Lower leg skin (tissue), 4 donors: ENCODE data around the gene CFAP74. TPM values are rescaled to one million over a fixed set of nuclear protein-coding genes. Genes with fewer than 3 reads are reported as not detected.

Source experiments
- DNase-seq, 2 donors: peaks; one replicate each; pipeline ENCODE4 v3.0.0-alpha.2; 2019; ENCODE audit warnings: low spot score in 2 of 2
- H3K4me3 ChIP-seq: fragments of 200-600 bp; sonication (generic); 2 replicates; pipeline ENCODE4 v1.5.1; 2017; ENCODE audit warnings: mild to moderate bottlenecking, low read depth; ENCODE audit not compliant: poor library complexity, severe bottlenecking
- POLR2A ChIP-seq, 2 donors: fragments of 450-650 bp; IDR thresholded peaks; one replicate each; pipeline ENCODE4 v1.6.1; 2016 to 2017; ENCODE audit warnings: antibody characterized with exemption in 2 of 2, mild to moderate bottlenecking in 1 of 2, moderate library complexity in 1 of 2
- WGBS, 2 donors: methylation state at CpG; one replicate each; pipeline ENCODE4 v1.1.5; 2018; 5-methylcytosine and 5-hydroxymethylcytosine counted together
- intact Hi-C: fragments of 100-400 bp; cut with DNase I; formaldehyde crosslinking; loops from one replicate; pipeline ENCODE4 v1.15.0; 2023; ENCODE audit warnings: low total_unique reads
- total RNA-seq, 4 donors: library from RNA; depleted of rRNA; stranded (reverse); fragments of >200 nt; gene quantifications; one replicate each; pipeline ENCODE4 v1.1.0, GENCODE V29; 2016
- TF ChIP-seq, protein P1 (sequence below), 3 donors: fragments of 450-650 bp; IDR thresholded peaks; one replicate each; pipeline ENCODE4 v1.5.1; 2016; ENCODE audit warnings: antibody characterized with exemption in 3 of 3, mild to moderate bottlenecking in 3 of 3, moderate library complexity in 2 of 3

The CFAP74 gene
- total RNA-seq, 4 donors from 2014 or later = 0.10 TPM; not detected in 3

GRCh38 chr1:2041887-2042286 lies 38.3 kb upstream of the CFAP74 start:
- 64 to 78% methylated on average over 4 of the region's 4 CpGs for WGBS, 2 donors
- intact Hi-C loops = no loop called here
- TF ChIP-seq, protein P1, sequence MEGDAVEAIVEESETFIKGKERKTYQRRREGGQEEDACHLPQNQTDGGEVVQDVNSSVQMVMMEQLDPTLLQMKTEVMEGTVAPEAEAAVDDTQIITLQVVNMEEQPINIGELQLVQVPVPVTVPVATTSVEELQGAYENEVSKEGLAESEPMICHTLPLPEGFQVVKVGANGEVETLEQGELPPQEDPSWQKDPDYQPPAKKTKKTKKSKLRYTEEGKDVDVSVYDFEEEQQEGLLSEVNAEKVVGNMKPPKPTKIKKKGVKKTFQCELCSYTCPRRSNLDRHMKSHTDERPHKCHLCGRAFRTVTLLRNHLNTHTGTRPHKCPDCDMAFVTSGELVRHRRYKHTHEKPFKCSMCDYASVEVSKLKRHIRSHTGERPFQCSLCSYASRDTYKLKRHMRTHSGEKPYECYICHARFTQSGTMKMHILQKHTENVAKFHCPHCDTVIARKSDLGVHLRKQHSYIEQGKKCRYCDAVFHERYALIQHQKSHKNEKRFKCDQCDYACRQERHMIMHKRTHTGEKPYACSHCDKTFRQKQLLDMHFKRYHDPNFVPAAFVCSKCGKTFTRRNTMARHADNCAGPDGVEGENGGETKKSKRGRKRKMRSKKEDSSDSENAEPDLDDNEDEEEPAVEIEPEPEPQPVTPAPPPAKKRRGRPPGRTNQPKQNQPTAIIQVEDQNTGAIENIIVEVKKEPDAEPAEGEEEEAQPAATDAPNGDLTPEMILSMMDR (IDR thresholded peaks at IDR 0.05) = no peak
- no peak for TF ChIP-seq POLR2A (IDR thresholded peaks at IDR 0.05)

DNA sequence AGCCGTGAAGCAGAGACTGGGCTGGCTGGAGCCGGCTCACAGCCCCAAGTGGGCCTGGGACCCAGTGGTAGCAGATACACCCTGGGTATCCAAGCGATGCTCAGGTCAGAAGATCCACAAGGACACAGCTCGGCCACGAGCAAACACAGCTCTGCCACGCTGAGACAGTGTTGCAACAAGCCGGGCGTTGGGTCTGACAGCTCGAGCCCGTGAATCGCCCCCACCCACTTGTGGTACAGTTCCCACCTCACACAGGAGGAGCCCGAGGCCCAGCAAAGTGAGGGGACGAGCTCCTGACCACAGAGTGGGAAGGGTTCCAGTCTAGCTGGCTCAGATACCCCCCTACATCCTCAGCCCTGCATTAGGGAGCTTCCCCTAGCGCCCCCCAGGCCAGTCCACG lies 37.7 kb upstream of the CFAP74 start:
- H3K4me3 ChIP-seq = no peak overlapping the region
- WGBS, 2 donors = 74 to 84% methylated on average over 14 to 15 of the region's 15 CpGs
- TF ChIP-seq, protein P1 (IDR thresholded peaks at IDR 0.05) = no peak
- no peak for TF ChIP-seq POLR2A (IDR thresholded peaks at IDR 0.05)
- intact Hi-C loops = no loop called here
- no peak for DNase-seq

More at GRCh38 chr1:2041887-2042286, 38.3 kb upstream of the CFAP74 start:
- H3K4me3 ChIP-seq = no peak overlapping the region
- no peak for DNase-seq

- H3K4me3 ChIP-seq = no peak overlapping the region
- TF ChIP-seq, protein P1 (IDR thresholded peaks at IDR 0.05) = no peak
- TF ChIP-seq POLR2A (IDR thresholded peaks at IDR 0.05) = no peak
- intact Hi-C loops = no loop called here
- DNase-seq = no peak
- WGBS, 2 donors = 85 to 86% methylated on average over 8 of the region's 8 CpGs
Observed at GRCh38 chr1:2039251-2039650, 35.7 kb upstream of the CFAP74 start.

DNA sequence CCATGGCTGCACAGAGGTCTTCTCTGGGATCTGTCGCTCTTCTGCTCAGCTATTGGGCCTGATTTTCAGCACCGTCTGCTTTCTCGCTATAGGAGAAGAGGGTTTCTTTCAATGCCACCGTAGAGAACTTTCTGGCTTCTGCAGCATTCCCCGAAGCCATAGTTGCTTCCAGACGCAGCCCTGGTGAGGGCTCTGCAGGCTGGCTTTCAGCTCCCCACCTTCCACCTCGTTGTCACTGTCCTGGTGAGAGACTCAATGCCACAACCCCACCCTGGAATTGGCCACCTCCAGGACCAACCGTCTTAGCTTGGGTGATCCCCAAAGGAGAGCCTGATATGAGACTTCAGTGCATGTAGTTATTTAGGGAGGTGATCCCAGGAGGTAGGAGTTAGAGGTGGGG lies 34.6 kb upstream of the CFAP74 start:
- H3K4me3 ChIP-seq = no peak overlapping the region
- intact Hi-C loops = no loop called here
- 89 to 90% methylated on average over 8 of the region's 8 CpGs for WGBS, 2 donors
- TF ChIP-seq POLR2A (IDR thresholded peaks at IDR 0.05) = no peak
- TF ChIP-seq, protein P1 (IDR thresholded peaks at IDR 0.05) = no peak
- no peak for DNase-seq

DNA sequence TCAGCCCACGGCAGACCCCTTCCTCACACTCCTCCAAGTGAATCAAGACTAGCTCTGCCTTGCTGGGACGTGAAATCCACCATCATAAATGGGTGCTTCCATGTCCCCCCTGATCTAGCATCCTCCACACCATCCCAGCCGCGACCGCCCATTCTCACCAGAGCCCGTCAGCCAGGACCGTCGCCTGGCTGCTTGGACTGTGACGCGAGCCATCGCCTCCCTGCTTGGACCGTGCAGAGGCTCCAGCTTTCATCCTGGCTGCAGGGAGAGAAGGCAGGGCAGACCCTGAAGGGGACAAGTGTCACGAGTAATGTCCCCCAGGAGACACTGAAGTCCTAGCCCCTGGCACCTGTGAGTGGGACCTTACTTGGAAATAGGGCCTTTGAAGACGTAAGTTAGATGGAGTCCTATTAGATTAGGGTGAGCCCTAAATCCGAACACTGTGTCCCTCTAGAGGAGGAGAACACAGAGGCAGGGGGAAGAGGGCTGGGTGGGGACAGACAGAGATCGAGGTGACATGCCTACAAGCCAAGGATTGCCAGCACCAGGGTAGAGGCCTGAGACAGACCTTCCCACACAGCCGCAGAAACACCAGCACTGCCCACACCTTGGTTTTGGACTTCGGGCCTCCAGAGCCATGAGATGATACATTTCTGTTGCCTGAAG lies 33.9 kb upstream of the CFAP74 start:
- H3K4me3 ChIP-seq = no peak overlapping the region
- 84% methylated on average over 18 of the region's 18 CpGs for WGBS, 2 donors
- intact Hi-C loops = no loop called here
- TF ChIP-seq POLR2A (IDR thresholded peaks at IDR 0.05) = no peak
- TF ChIP-seq, protein P1 (IDR thresholded peaks at IDR 0.05) = no peak
- DNase-seq = no peak

- DNase-seq = no peak
- intact Hi-C loops = no loop called here
- no peak overlapping the region for H3K4me3 ChIP-seq
- TF ChIP-seq, protein P1 (IDR thresholded peaks at IDR 0.05) = no peak
- no peak for TF ChIP-seq POLR2A (IDR thresholded peaks at IDR 0.05)
- WGBS, 2 donors = 84 to 88% methylated on average over 15 of the region's 15 CpGs
Observed at GRCh38 chr1:2036287-2036686, 32.7 kb upstream of the CFAP74 start.
